Karpas-422 (cell line): ENCODE data around the gene GPLD1. TPM values are rescaled to one million over a fixed set of nuclear protein-coding genes. Genes with fewer than 3 reads are reported as not detected.

ENCODE experiments used
- DNase-seq: peaks from one replicate; pipeline ENCODE4 v3.0.0-alpha.2; 2015
- H2AFZ ChIP-seq: fragments of 200-600 bp; sonication (generic); 2 replicates; pipeline ENCODE4 v1.6.1; 2014; ENCODE audit warnings: antibody characterized with exemption, low read length, mixed read lengths
- H3K27ac ChIP-seq: fragments of 200-600 bp; sonication (generic); 2 replicates; pipeline ENCODE4 v1.5.1; 2014; ENCODE audit warnings: mild to moderate bottlenecking, low read length, moderate library complexity
- H3K27me3 ChIP-seq: fragments of 200-600 bp; sonication (generic); 2 replicates; pipeline ENCODE4 v1.6.1; 2014; ENCODE audit warnings: low read length, mixed read lengths
- H3K36me3 ChIP-seq: fragments of 200-600 bp; sonication (generic); 2 replicates; pipeline ENCODE4 v1.6.1; 2014; ENCODE audit warnings: low read length, mixed read lengths; ENCODE audit not compliant: insufficient read depth
- H3K4me1 ChIP-seq: fragments of 200-600 bp; sonication (generic); 2 replicates; pipeline ENCODE4 v1.6.1; 2014; ENCODE audit warnings: mild to moderate bottlenecking, low read length, mixed read lengths
- H3K4me2 ChIP-seq: fragments of 200-600 bp; sonication (generic); 2 replicates; pipeline ENCODE4 v1.6.1; 2014; ENCODE audit warnings: low read length, low read depth, mild to moderate bottlenecking; ENCODE audit not compliant: poor library complexity, severe bottlenecking
- H3K4me3 ChIP-seq: fragments of 200-600 bp; sonication (generic); 2 replicates; pipeline ENCODE4 v1.5.1; 2014; ENCODE audit warnings: mild to moderate bottlenecking, antibody characterized with exemption, low read length, mixed read lengths
- H3K79me2 ChIP-seq: fragments of 200-600 bp; sonication (generic); 2 replicates; pipeline ENCODE4 v1.6.1; 2014; ENCODE audit warnings: mild to moderate bottlenecking, low read length, mixed read lengths
- H3K9ac ChIP-seq: fragments of 200-600 bp; sonication (generic); 2 replicates; pipeline ENCODE4 v1.6.0; 2014; ENCODE audit warnings: low read length
- H3K9me2 ChIP-seq: fragments of 200-600 bp; sonication (generic), shearing (Covaris generic); replicated peaks from 2 replicates; pipeline ENCODE4 v1.6.0; 2014; ENCODE audit warnings: mild to moderate bottlenecking, low read length, moderate library complexity; ENCODE audit not compliant: insufficient read depth
- H3K9me3 ChIP-seq: fragments of 300-700, 200-600 bp; sonication (generic); 2 replicates; pipeline ENCODE4 v1.6.1; 2014; ENCODE audit warnings: low read length, mixed read lengths
- H4K20me1 ChIP-seq: fragments of 200-600 bp; sonication (generic); 2 replicates; pipeline ENCODE4 v1.6.1; 2014; ENCODE audit warnings: mild to moderate bottlenecking, antibody characterized with exemption, low read length, low read depth; ENCODE audit not compliant: insufficient read depth
- total RNA-seq: library from RNA; depleted of rRNA; stranded (reverse); fragments of >200 nt; shearing (Covaris generic); gene quantifications from 2 replicates; pipeline ENCODE4 v1.2.3, GENCODE V29; 2014; ENCODE audit warnings: low replicate concordance

Gene GPLD1
- total RNA-seq, 1 experiment from 2014 or later, result 9.0 TPM

- Histone ChIP-seq H3K9ac (no peak overlapping the region), H3K4me2 (no peak overlapping the region), H4K20me1 (no peaks in the 10 kb centered on the region), H3K4me3 (no peak overlapping the region), H3K27ac (no peak overlapping the region), H3K9me3 (no peaks in the 10 kb centered on the region), H3K36me3 (0 out of 2 replicates have a peak, but pooled peaks cover 8% of the 10 kb centered on the region), H2AFZ (no peak overlapping the region), H3K79me2 (no peaks in the 10 kb centered on the region), H3K4me1 (peaks cover 9% of the 10 kb centered on the region), H3K9me2 (no peaks in the 10 kb centered on the region), H3K27me3 (no peaks in the 10 kb centered on the region)
- no peak for DNase-seq
Observed at GRCh38 chr6:24478903-24479302, 10.5 kb downstream of the GPLD1 start.

- Histone ChIP-seq H3K27me3 (no peaks in the 10 kb centered on the region), H3K4me3 (no peak overlapping the region), H3K9me2 (no peaks in the 10 kb centered on the region), H3K4me1 (peaks cover 9% of the 10 kb centered on the region), H3K36me3 (0 out of 2 replicates have a peak, but pooled peaks cover 8% of the 10 kb centered on the region), H3K9ac (no peak overlapping the region), H3K27ac (no peak overlapping the region), H3K79me2 (no peaks in the 10 kb centered on the region), H2AFZ (no peak overlapping the region), H4K20me1 (no peaks in the 10 kb centered on the region), H3K4me2 (no peak overlapping the region), H3K9me3 (no peaks in the 10 kb centered on the region)
- no peak for DNase-seq
Observed at GRCh38 chr6:24477070-24477469, 12.3 kb downstream of the GPLD1 start.

- Histone ChIP-seq H3K4me1 (peaks cover 9% of the 10 kb centered on the region), H2AFZ (no peak overlapping the region), H3K4me2 (no peak overlapping the region), H3K9ac (no peak overlapping the region), H3K27me3 (no peaks in the 10 kb centered on the region), H3K36me3 (0 out of 2 replicates have a peak, but pooled peaks cover 8% of the 10 kb centered on the region), H3K4me3 (no peak overlapping the region), H3K79me2 (no peaks in the 10 kb centered on the region), H3K9me2 (no peaks in the 10 kb centered on the region), H4K20me1 (no peaks in the 10 kb centered on the region), H3K9me3 (no peaks in the 10 kb centered on the region), H3K27ac (no peak overlapping the region)
- no peak for DNase-seq
Observed at GRCh38 chr6:24476631-24477030, 12.7 kb downstream of the GPLD1 start.

GRCh38 chr6:24472181-24472580, 17.2 kb downstream of the GPLD1 start:
- Histone ChIP-seq H3K9me2 (no peaks in the 10 kb centered on the region), H3K4me3 (no peak overlapping the region), H3K4me1 (no peaks in the 10 kb centered on the region), H3K4me2 (no peak overlapping the region), H2AFZ (no peak overlapping the region), H3K27ac (no peak overlapping the region), H3K9me3 (no peaks in the 10 kb centered on the region), H4K20me1 (no peaks in the 10 kb centered on the region), H3K36me3 (no peaks in the 10 kb centered on the region), H3K79me2 (no peaks in the 10 kb centered on the region), H3K9ac (no peak overlapping the region), H3K27me3 (no peaks in the 10 kb centered on the region)
- no peak for DNase-seq

GRCh38 chr6:24469811-24470210, 19.6 kb downstream of the GPLD1 start:
- Histone ChIP-seq H4K20me1 (no peaks in the 10 kb centered on the region), H3K27ac (no peak overlapping the region), H3K9me3 (no peaks in the 10 kb centered on the region), H3K4me2 (no peak overlapping the region), H3K9me2 (no peaks in the 10 kb centered on the region), H2AFZ (no peak overlapping the region), H3K4me1 (no peaks in the 10 kb centered on the region), H3K36me3 (no peaks in the 10 kb centered on the region), H3K4me3 (no peak overlapping the region), H3K27me3 (no peaks in the 10 kb centered on the region), H3K9ac (no peak overlapping the region), H3K79me2 (no peaks in the 10 kb centered on the region)
- DNase-seq, result no peak

GRCh38 chr6:24464253-24465038, 24.9 kb downstream of the GPLD1 start:
- H3K9ac ChIP-seq, result no peak overlapping the region
- H3K27ac ChIP-seq, result no peak overlapping the region
- H3K27me3 ChIP-seq, result no peaks in the 10 kb centered on the region
- H3K4me2 ChIP-seq, result no peak overlapping the region
- no peaks in the 10 kb centered on the region for H3K79me2 ChIP-seq
- no peaks in the 10 kb centered on the region for H3K9me2 ChIP-seq
- no peaks in the 10 kb centered on the region for H3K9me3 ChIP-seq
- no peak for DNase-seq
- no peaks in the 10 kb centered on the region for H3K36me3 ChIP-seq
- no peak overlapping the region for H3K4me3 ChIP-seq
- no peak overlapping the region for H2AFZ ChIP-seq
- no peaks in the 10 kb centered on the region for H4K20me1 ChIP-seq
- no peaks in the 10 kb centered on the region for H3K4me1 ChIP-seq

- H3K27ac ChIP-seq, result no peak overlapping the region
- no peaks in the 10 kb centered on the region for H3K27me3 ChIP-seq
- H3K9me2 ChIP-seq, result no peaks in the 10 kb centered on the region
- no peaks in the 10 kb centered on the region for H4K20me1 ChIP-seq
- no peaks in the 10 kb centered on the region for H3K9me3 ChIP-seq
- H2AFZ ChIP-seq, result no peak overlapping the region
- H3K4me2 ChIP-seq, result no peak overlapping the region
- DNase-seq, result peak; percentile 36
- H3K9ac ChIP-seq, result no peak overlapping the region
- no peaks in the 10 kb centered on the region for H3K36me3 ChIP-seq
- no peaks in the 10 kb centered on the region for H3K4me1 ChIP-seq
- no peaks in the 10 kb centered on the region for H3K79me2 ChIP-seq
- no peak overlapping the region for H3K4me3 ChIP-seq
Observed at GRCh38 chr6:24460966-24461365, 28.4 kb downstream of the GPLD1 start.

GRCh38 chr6:24458941-24459340, 30.4 kb downstream of the GPLD1 start:
- H3K9me3 ChIP-seq, result no peaks in the 10 kb centered on the region
- no peaks in the 10 kb centered on the region for H3K79me2 ChIP-seq
- DNase-seq, result no peak
- H3K27me3 ChIP-seq, result no peaks in the 10 kb centered on the region
- no peak overlapping the region for H3K4me3 ChIP-seq
- H3K4me1 ChIP-seq, result no peaks in the 10 kb centered on the region
- no peaks in the 10 kb centered on the region for H3K36me3 ChIP-seq
- H4K20me1 ChIP-seq, result no peaks in the 10 kb centered on the region
- no peak overlapping the region for H3K4me2 ChIP-seq
- no peak overlapping the region for H2AFZ ChIP-seq
- H3K9me2 ChIP-seq, result no peaks in the 10 kb centered on the region
- H3K9ac ChIP-seq, result no peak overlapping the region
- H3K27ac ChIP-seq, result no peak overlapping the region
